Gastrocnemius medialis (tissue), 4 donors: ENCODE measurements around the gene ZFAND4. TPM values are rescaled to one million over a fixed set of nuclear protein-coding genes. Genes with fewer than 3 reads are reported as not detected.
"Not testable (repeated sequence)": the region's sequence is repeated elsewhere in the genome, so short reads cannot be mapped to it uniquely, and the experiment has no call there.

Experiments
- ATAC-seq, 2 donors: fragments of 150-250 bp; one replicate each; pipeline ENCODE4 v1.9.1; 2016
- DNase-seq, 2 donors: peaks; one replicate each; pipeline ENCODE4 v3.0.0-alpha.2; 2019
- H3K27ac ChIP-seq, 4 donors: fragments of 200-600 bp; sonication (generic); 1 replicate in 1 of 4; 2 replicates in 3 of 4; pipeline ENCODE4 v1.5.1; 2016 to 2018; ENCODE audit warnings: mild to moderate bottlenecking in 2 of 4, moderate library complexity in 1 of 4
- H3K27me3 ChIP-seq, 3 donors: fragments of 200-600 bp; sonication (generic) in 2 of 3; 1 replicate in 1 of 3; 2 replicates in 2 of 3; pipeline versions ENCODE4 v1.5.1 to v1.6.0; 2016 to 2019; ENCODE audit warnings: mild to moderate bottlenecking in 1 of 3, moderate library complexity in 1 of 3
- H3K36me3 ChIP-seq, 2 donors: fragments of 200-600 bp; sonication (generic) in 1 of 2; one replicate each; pipeline ENCODE4 v1.5.1; 2017 to 2018
- H3K4me1 ChIP-seq, 2 donors: fragments of 200-600 bp; sonication (generic) in 1 of 2; one replicate each; pipeline ENCODE4 v1.5.1; 2016 to 2017; ENCODE audit warnings: mild to moderate bottlenecking in 2 of 2
- H3K4me3 ChIP-seq, 4 donors: fragments of 200-600 bp; sonication (generic) in 3 of 4; 1 replicate in 1 of 4; 2 replicates in 3 of 4; pipeline ENCODE4 v1.5.1; 2016 to 2019; ENCODE audit warnings: mild to moderate bottlenecking in 2 of 4
- H3K9me3 ChIP-seq, 3 donors: fragments of 200-600 bp; sonication (generic) in 2 of 3; 1 replicate in 1 of 3; 2 replicates in 2 of 3; pipeline ENCODE4 v1.5.1; 2016 to 2019
- POLR2A ChIP-seq, 2 donors: fragments of 450-650 bp; IDR thresholded peaks; one replicate each; pipeline ENCODE4 v1.6.1; 2017; ENCODE audit warnings: antibody characterized with exemption in 2 of 2, mild to moderate bottlenecking in 2 of 2, moderate library complexity in 2 of 2
- in situ Hi-C, 4 donors: fragments of 200-750 bp; cut with MboI; loops; one replicate each; pipeline versions ENCODE4 v1.15.0 to v1.8.0; 2017; ENCODE audit warnings: low sequenced_read_pairs in 4 of 4
- intact Hi-C: fragments of 100-400 bp; cut with DNase I; formaldehyde crosslinking; loops from one replicate; pipeline ENCODE4 v1.15.1; 2023; ENCODE audit warnings: low total_unique reads
- total RNA-seq, 4 donors: library from RNA; depleted of rRNA; stranded (reverse); fragments of >200 nt; gene quantifications; one replicate each; pipeline versions ENCODE4 v1.1.0 to v1.2.3, GENCODE V29; 2016
- TF ChIP-seq, protein P1 (sequence below), 5 experiments: fragments of 450-650 bp in 3 of 5; fragments of 200-600 bp in 2 of 5; sonication (generic) in 2 of 5; IDR thresholded peaks in 4 of 5; conservative IDR thresholded peaks in 1 of 5; 1 replicate in 4 of 5; 2 replicates in 1 of 5; pipeline ENCODE4 v1.5.1; 2016 to 2019; ENCODE audit warnings: antibody characterized with exemption in 5 of 5, mild to moderate bottlenecking in 3 of 5, moderate library complexity in 3 of 5

ZFAND4 gene
- total RNA-seq, 4 donors from 2014 or later, result 6.4 to 15.0 (median 12.3) TPM

DNA sequence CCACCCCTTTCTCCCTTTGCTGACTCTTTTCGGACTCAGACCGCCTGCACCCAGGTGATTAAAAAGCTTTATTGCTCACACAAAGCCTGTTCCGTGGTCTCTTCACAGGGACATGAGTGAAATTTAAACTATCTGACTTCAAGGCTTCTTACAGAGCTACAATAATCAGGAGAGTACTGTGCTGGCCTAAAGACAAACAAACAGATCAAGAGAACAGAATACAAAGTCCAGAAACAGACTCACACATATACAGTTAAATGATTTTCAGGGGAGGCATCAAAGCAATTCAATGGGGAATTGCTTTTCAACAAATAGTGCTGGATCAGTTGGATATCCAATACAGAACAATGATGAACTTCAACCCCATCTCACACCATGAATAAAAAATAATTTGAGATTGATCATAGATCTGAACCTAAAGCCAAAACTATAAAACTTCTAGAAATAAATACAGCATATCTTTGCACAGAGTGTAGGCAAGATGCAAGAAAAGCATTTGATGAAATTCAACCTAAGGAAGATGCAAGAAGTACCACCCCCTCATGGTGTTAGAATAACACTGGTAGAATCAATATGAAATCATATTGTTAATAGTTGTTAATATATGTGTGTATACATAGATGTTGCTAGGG, 96.5 kb downstream of the ZFAND4 start:
- no peak overlapping the region for H3K27ac ChIP-seq
- H3K36me3 ChIP-seq, result no peaks in the 10 kb centered on the region
- H3K9me3 ChIP-seq, result no peaks in the 10 kb centered on the region
- H3K27me3 ChIP-seq, result no peaks in the 10 kb centered on the region
- DNase-seq, result no peak
- in situ Hi-C loops (no loop called here), intact Hi-C loops (no loop called here)
- ATAC-seq, result no peak
- H3K4me3 ChIP-seq, result no peak overlapping the region
- no peak for TF ChIP-seq POLR2A (IDR thresholded peaks at IDR 0.05)
- TF ChIP-seq, protein P1, sequence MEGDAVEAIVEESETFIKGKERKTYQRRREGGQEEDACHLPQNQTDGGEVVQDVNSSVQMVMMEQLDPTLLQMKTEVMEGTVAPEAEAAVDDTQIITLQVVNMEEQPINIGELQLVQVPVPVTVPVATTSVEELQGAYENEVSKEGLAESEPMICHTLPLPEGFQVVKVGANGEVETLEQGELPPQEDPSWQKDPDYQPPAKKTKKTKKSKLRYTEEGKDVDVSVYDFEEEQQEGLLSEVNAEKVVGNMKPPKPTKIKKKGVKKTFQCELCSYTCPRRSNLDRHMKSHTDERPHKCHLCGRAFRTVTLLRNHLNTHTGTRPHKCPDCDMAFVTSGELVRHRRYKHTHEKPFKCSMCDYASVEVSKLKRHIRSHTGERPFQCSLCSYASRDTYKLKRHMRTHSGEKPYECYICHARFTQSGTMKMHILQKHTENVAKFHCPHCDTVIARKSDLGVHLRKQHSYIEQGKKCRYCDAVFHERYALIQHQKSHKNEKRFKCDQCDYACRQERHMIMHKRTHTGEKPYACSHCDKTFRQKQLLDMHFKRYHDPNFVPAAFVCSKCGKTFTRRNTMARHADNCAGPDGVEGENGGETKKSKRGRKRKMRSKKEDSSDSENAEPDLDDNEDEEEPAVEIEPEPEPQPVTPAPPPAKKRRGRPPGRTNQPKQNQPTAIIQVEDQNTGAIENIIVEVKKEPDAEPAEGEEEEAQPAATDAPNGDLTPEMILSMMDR (IDR thresholded peaks at IDR 0.05 in 4 of 5, conservative IDR thresholded peaks at IDR 0.05 in 1 of 5), result no peak
- peaks cover 6 to 8% of the 10 kb centered on the region in 2 donors for H3K4me1 ChIP-seq

DNA sequence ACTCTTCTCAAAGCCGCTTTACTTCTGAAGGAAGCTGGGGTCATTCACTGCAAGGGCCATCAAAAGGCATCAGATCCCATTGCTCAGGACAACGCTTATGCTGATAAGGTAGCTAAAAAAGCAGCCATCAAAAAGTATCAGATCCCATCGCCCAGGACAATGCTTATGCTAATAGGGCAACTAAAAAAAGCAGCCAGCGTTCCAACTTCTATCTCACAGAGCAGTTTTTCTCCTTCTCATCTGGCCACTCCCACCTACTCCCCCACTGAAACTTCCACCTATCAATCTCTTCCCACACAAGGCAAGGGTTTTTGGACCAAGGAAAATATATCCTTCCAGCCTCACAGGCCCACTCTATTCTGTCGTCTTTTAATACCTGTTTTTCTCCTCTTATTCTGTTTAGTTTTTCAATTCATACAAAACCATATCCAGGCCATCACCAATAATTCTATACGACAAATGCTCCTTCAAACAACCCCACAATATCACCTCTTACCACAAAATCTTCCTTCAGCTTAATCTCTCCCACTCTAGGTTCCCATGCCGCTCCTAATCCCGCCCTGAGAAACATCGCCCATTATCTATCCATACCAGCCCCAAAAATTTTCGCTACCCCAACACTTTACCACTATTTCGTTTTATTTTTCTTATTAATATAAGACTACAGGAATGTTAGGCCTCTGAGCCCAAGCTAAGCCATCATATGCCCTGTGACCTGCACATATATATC, 97.4 kb downstream of the ZFAND4 start:
- H3K36me3 ChIP-seq, H3K27ac ChIP-seq, intact Hi-C loops, in situ Hi-C loops, H3K4me1 ChIP-seq, H3K4me3 ChIP-seq, H3K9me3 ChIP-seq, H3K27me3 ChIP-seq, DNase-seq, ATAC-seq: not testable (repeated sequence)

DNA sequence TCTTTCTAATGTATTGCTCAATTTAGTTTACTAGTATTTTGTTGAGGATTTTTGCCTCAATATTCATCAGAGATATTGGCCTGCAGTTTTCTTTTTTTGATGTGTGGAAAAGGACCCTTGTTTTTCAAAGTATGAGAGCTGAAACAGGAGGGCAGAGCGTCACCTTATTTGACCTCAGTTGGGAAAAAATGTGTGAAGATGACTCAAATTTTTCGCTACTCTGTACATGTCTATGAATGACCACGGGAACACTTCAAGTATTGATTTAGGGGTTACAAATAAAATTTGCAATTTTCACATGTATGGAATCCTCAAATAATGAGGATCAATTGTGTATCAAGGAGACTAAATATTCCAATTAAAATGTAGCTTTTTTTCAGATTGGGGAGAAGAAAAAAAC, 103.1 kb downstream of the ZFAND4 start:
- in situ Hi-C loops, result no loop called here

DNA sequence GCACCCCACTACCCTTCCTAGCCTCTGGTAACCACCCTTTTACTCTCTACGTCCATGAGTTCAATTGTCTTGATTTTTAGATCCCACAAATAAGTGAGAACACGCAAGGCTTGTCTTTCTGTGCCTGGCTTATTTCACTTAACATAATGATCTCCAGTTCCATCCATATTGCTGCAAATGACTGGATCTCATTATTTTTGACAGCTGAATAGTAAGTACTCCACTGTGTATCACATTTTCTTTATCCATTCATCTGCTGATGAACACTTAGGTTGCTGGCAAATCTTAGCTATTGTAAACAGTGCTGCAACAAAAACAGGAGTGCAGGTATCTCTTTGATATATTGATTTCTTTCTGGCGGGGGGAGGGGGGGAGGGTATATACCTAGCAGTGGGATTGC, 106.2 kb downstream of the ZFAND4 start:
- H3K27me3 ChIP-seq, result no peaks in the 10 kb centered on the region
- DNase-seq (no peak), ATAC-seq (no peak)
- no peak overlapping the region for H3K4me3 ChIP-seq
- intact Hi-C loops (no loop called here), in situ Hi-C loops (no loop called here)
- no peaks in the 10 kb centered on the region for H3K36me3 ChIP-seq
- H3K27ac ChIP-seq, result no peak overlapping the region
- TF ChIP-seq, protein P1 (IDR thresholded peaks at IDR 0.05 in 4 of 5, conservative IDR thresholded peaks at IDR 0.05 in 1 of 5), result no peak
- TF ChIP-seq POLR2A (IDR thresholded peaks at IDR 0.05), result no peak
- H3K9me3 ChIP-seq, result no peaks in the 10 kb centered on the region
- no peaks in the 10 kb centered on the region for H3K4me1 ChIP-seq

More for the DNA sequence above, 103.1 kb downstream of the ZFAND4 start:
- Histone ChIP-seq H3K27me3 (no peaks in the 10 kb centered on the region), H3K4me3 (no peak overlapping the region), H3K27ac (no peak overlapping the region), H3K36me3 (no peaks in the 10 kb centered on the region), H3K9me3 (no peaks in the 10 kb centered on the region), H3K4me1 (no peaks in the 10 kb centered on the region)
- DNase-seq, result no peak
- no peak for ATAC-seq
- TF ChIP-seq POLR2A (IDR thresholded peaks at IDR 0.05), result no peak
- TF ChIP-seq, protein P1 (IDR thresholded peaks at IDR 0.05 in 4 of 5, conservative IDR thresholded peaks at IDR 0.05 in 1 of 5), result no peak
- intact Hi-C loops, result no loop called here

Other genes with a start within 250 kb of the ZFAND4 start
- gene WASHC2C, start 54.5 kb upstream of the ZFAND4 start, total RNA-seq, result 10 to 100 TPM; 18.7 to 22.2 (median 19.1) TPM
- 1 to 10 TPM; 1.4 to 2.4 (median 2.2) TPM for gene AGAP4, start 174.7 kb upstream of the ZFAND4 start, total RNA-seq